ENCODE data around the gene CFAP77.

Gene CFAP77

GRCh38 chr9:132520612-132521011, 110.6 kb downstream of the CFAP77 start:
- Histone ChIP-seq H2AFZ (ENCODE audit: low read depth, low read length) (no peak overlapping the region), H3K23ac (ENCODE audit: low read length in 2 of 2) (no peak overlapping the region), H2AK5ac (ENCODE audit: low read length, severe bottlenecking) (no peak overlapping the region), H3K4me2 (ENCODE audit: low read length, poor library complexity, severe bottlenecking) (no peak overlapping the region), H2BK5ac (ENCODE audit: low read depth, low read length, poor library complexity, severe bottlenecking) (no peak overlapping the region), H4K8ac (ENCODE audit: low read length) (no peak overlapping the region), H2BK15ac (ENCODE audit: low read depth, poor library complexity, severe bottlenecking) (no peak overlapping the region), H3K27me3 (ENCODE audit: control insufficient read depth in 1 of 2, insufficient read depth in 1 of 2, low read length in 2 of 2) (peaks cover 5 to 62% of the 10 kb centered on the region in 2 experiments), H3K4ac (ENCODE audit: low read depth in 1 of 2, low read length in 2 of 2) (no peak overlapping the region), H4K91ac (ENCODE audit: low read length) (no peak overlapping the region), H3K36me3 (ENCODE audit: control insufficient read depth in 1 of 2, insufficient read depth in 2 of 2, low read depth in 1 of 2, low read length in 2 of 2) (no peaks in the 10 kb centered on the region), H3K18ac (ENCODE audit: low read depth in 1 of 2, low read length in 2 of 2) (no peak overlapping the region), H3K9me3 (ENCODE audit: control insufficient read depth, low read length) (no peaks in the 10 kb centered on the region), H2BK120ac (ENCODE audit: low read depth, low read length) (no peak overlapping the region), H2BK12ac (ENCODE audit: low read length in 2 of 2) (no peak overlapping the region), H3K27ac (ENCODE audit: low read length, poor library complexity, severe bottlenecking) (no peak overlapping the region), H3K4me1 (ENCODE audit: control insufficient read depth, insufficient read depth, low read depth, low read length) (no peaks in the 10 kb centered on the region), H3K79me1 (replicated peaks; ENCODE audit: low read length, poor library complexity, severe bottlenecking) (no peaks in the 10 kb centered on the region), H3K9ac (ENCODE audit: low read length) (no peak overlapping the region), H3K14ac (ENCODE audit: low read length in 2 of 2) (no peak overlapping the region), H3K4me3 (ENCODE audit: insufficient read depth in 1 of 2, low read depth in 1 of 2, low read length in 2 of 2) (no peak overlapping the region)
- DNase-seq, result no peak
- WGBS, result 78% methylated on average over 5 of the region's 5 CpGs

GRCh38 chr9:132525308-132526023, 115.5 kb downstream of the CFAP77 start:
- no peak overlapping the region for H2BK15ac ChIP-seq (ENCODE audit: low read depth, poor library complexity, severe bottlenecking)
- no peak overlapping the region for H2AFZ ChIP-seq (ENCODE audit: low read depth, low read length)
- no peak for DNase-seq
- no peak overlapping the region for H3K18ac ChIP-seq (ENCODE audit: low read depth in 1 of 2, low read length in 2 of 2)
- H3K4me1 ChIP-seq (ENCODE audit: control insufficient read depth, insufficient read depth, low read depth, low read length), result no peaks in the 10 kb centered on the region
- no peak overlapping the region for H3K4me2 ChIP-seq (ENCODE audit: low read length, poor library complexity, severe bottlenecking)
- no peak overlapping the region for H3K23ac ChIP-seq (ENCODE audit: low read length in 2 of 2)
- no peak overlapping the region for H4K91ac ChIP-seq (ENCODE audit: low read length)
- no peak overlapping the region for H2AK5ac ChIP-seq (ENCODE audit: low read length, severe bottlenecking)
- peaks cover 0 to 28% of the 10 kb centered on the region in 2 experiments for H3K27me3 ChIP-seq (ENCODE audit: control insufficient read depth in 1 of 2, insufficient read depth in 1 of 2, low read length in 2 of 2)
- 94% methylated on average over 2 of the region's 5 CpGs for WGBS
- no peak overlapping the region for H2BK5ac ChIP-seq (ENCODE audit: low read depth, low read length, poor library complexity, severe bottlenecking)
- no peak overlapping the region for H4K8ac ChIP-seq (ENCODE audit: low read length)
- no peak overlapping the region for H3K4ac ChIP-seq (ENCODE audit: low read depth in 1 of 2, low read length in 2 of 2)
- H3K79me1 ChIP-seq (replicated peaks; ENCODE audit: low read length, poor library complexity, severe bottlenecking), result no peaks in the 10 kb centered on the region
- H2BK12ac ChIP-seq (ENCODE audit: low read length in 2 of 2), result no peak overlapping the region
- H3K27ac ChIP-seq (ENCODE audit: low read length, poor library complexity, severe bottlenecking), result no peak overlapping the region
- H3K9ac ChIP-seq (ENCODE audit: low read length), result no peak overlapping the region
- no peaks in the 10 kb centered on the region for H3K36me3 ChIP-seq (ENCODE audit: control insufficient read depth in 1 of 2, insufficient read depth in 2 of 2, low read depth in 1 of 2, low read length in 2 of 2)
- H3K9me3 ChIP-seq (ENCODE audit: control insufficient read depth, low read length), result no peaks in the 10 kb centered on the region
- no peak overlapping the region for H3K14ac ChIP-seq (ENCODE audit: low read length in 2 of 2)
- no peak overlapping the region for H2BK120ac ChIP-seq (ENCODE audit: low read depth, low read length)
- H3K4me3 ChIP-seq (ENCODE audit: insufficient read depth in 1 of 2, low read depth in 1 of 2, low read length in 2 of 2), result no peak overlapping the region

- Histone ChIP-seq H3K27ac (ENCODE audit: low read length, poor library complexity, severe bottlenecking) (no peak overlapping the region), H3K79me1 (replicated peaks; ENCODE audit: low read length, poor library complexity, severe bottlenecking) (no peaks in the 10 kb centered on the region), H4K91ac (ENCODE audit: low read length) (no peak overlapping the region), H2BK120ac (ENCODE audit: low read depth, low read length) (no peak overlapping the region), H4K8ac (ENCODE audit: low read length) (no peak overlapping the region), H3K4ac (ENCODE audit: low read depth in 1 of 2, low read length in 2 of 2) (no peak overlapping the region), H2AK5ac (ENCODE audit: low read length, severe bottlenecking) (no peak overlapping the region), H3K9ac (ENCODE audit: low read length) (no peak overlapping the region), H3K23ac (ENCODE audit: low read length in 2 of 2) (no peak overlapping the region), H3K36me3 (ENCODE audit: control insufficient read depth in 1 of 2, insufficient read depth in 2 of 2, low read depth in 1 of 2, low read length in 2 of 2) (no peaks in the 10 kb centered on the region), H3K4me1 (ENCODE audit: control insufficient read depth, insufficient read depth, low read depth, low read length) (no peaks in the 10 kb centered on the region), H3K4me2 (ENCODE audit: low read length, poor library complexity, severe bottlenecking) (no peak overlapping the region), H2AFZ (ENCODE audit: low read depth, low read length) (no peak overlapping the region), H2BK15ac (ENCODE audit: low read depth, poor library complexity, severe bottlenecking) (no peak overlapping the region), H3K9me3 (ENCODE audit: control insufficient read depth, low read length) (peaks cover 11% of the 10 kb centered on the region), H3K18ac (ENCODE audit: low read depth in 1 of 2, low read length in 2 of 2) (no peak overlapping the region), H2BK5ac (ENCODE audit: low read depth, low read length, poor library complexity, severe bottlenecking) (no peak overlapping the region), H3K14ac (ENCODE audit: low read length in 2 of 2) (no peak overlapping the region), H2BK12ac (ENCODE audit: low read length in 2 of 2) (no peak overlapping the region), H3K4me3 (ENCODE audit: insufficient read depth in 1 of 2, low read depth in 1 of 2, low read length in 2 of 2) (no peak overlapping the region), H3K27me3 (ENCODE audit: control insufficient read depth in 1 of 2, insufficient read depth in 1 of 2, low read length in 2 of 2) (peaks cover 13 to 28% of the 10 kb centered on the region in 2 experiments)
- 71% methylated on average over 13 of the region's 13 CpGs for WGBS
- DNase-seq, result no peak
These were observed 121.2 kb downstream of the CFAP77 start for GRCh38 chr9:132531195-132531594.

GRCh38 chr9:132531710-132532570, 121.9 kb downstream of the CFAP77 start:
- 85% methylated on average over 25 of the region's 25 CpGs for WGBS
- Histone ChIP-seq H2BK15ac (ENCODE audit: low read depth, poor library complexity, severe bottlenecking) (no peak overlapping the region), H4K8ac (ENCODE audit: low read length) (no peak overlapping the region), H3K23ac (ENCODE audit: low read length in 2 of 2) (no peak overlapping the region), H2BK120ac (ENCODE audit: low read depth, low read length) (no peak overlapping the region), H2BK12ac (ENCODE audit: low read length in 2 of 2) (no peak overlapping the region), H3K18ac (ENCODE audit: low read depth in 1 of 2, low read length in 2 of 2) (no peak overlapping the region), H3K4me1 (ENCODE audit: control insufficient read depth, insufficient read depth, low read depth, low read length) (no peaks in the 10 kb centered on the region), H3K9ac (ENCODE audit: low read length) (no peak overlapping the region), H3K4me2 (ENCODE audit: low read length, poor library complexity, severe bottlenecking) (no peak overlapping the region), H2AFZ (ENCODE audit: low read depth, low read length) (no peak overlapping the region), H3K79me1 (replicated peaks; ENCODE audit: low read length, poor library complexity, severe bottlenecking) (no peaks in the 10 kb centered on the region), H2BK5ac (ENCODE audit: low read depth, low read length, poor library complexity, severe bottlenecking) (no peak overlapping the region), H2AK5ac (ENCODE audit: low read length, severe bottlenecking) (no peak overlapping the region), H3K9me3 (ENCODE audit: control insufficient read depth, low read length) (peaks cover 11% of the 10 kb centered on the region), H3K4me3 (ENCODE audit: insufficient read depth in 1 of 2, low read depth in 1 of 2, low read length in 2 of 2) (no peak overlapping the region), H3K36me3 (ENCODE audit: control insufficient read depth in 1 of 2, insufficient read depth in 2 of 2, low read depth in 1 of 2, low read length in 2 of 2) (no peaks in the 10 kb centered on the region), H3K27me3 (ENCODE audit: control insufficient read depth in 1 of 2, insufficient read depth in 1 of 2, low read length in 2 of 2) (peaks cover 13 to 28% of the 10 kb centered on the region in 2 experiments), H3K27ac (ENCODE audit: low read length, poor library complexity, severe bottlenecking) (no peak overlapping the region), H4K91ac (ENCODE audit: low read length) (no peak overlapping the region), H3K14ac (ENCODE audit: low read length in 2 of 2) (no peak overlapping the region), H3K4ac (ENCODE audit: low read depth in 1 of 2, low read length in 2 of 2) (no peak overlapping the region)
- DNase-seq, result no peak
